H54 (cell line): Measurements from ENCODE around the gene PRLR.

Experiments used
- DNase-seq: peaks from one replicate; pipeline ENCODE4 v3.0.0; 2011; ENCODE audit warnings: low spot score, mixed read lengths; ENCODE audit not compliant: insufficient read length
- FAIRE-seq: peaks from 3 replicates; lab custom pipeline; 2011; peaks lifted over from hg19 to GRCh38; lab: Jason Lieb, UNC
- POLR2A ChIP-seq: IDR thresholded peaks from 2 replicates; pipeline ENCODE4 v1.6.1; 2011; ENCODE audit warnings: low read depth, mild to moderate bottlenecking, low read length

Gene PRLR

DNA sequence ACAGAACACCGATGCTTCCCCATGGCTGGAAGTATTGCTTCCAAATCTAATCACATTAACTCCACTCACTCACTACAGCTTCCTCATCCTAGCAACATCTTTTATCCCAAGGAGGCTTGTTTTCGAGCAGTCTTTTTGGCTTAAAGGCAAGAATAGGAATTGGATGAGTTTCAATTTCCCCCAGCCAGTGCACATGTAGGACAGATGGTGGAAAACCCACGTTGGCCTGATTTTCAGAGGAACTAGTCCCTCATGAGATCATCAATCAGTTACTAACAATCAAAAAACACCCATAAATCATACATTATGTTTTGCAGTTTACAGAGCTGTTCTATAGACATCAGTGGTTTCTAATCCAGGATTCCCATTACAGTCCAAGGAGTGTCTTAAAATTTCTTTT lies 134.1 kb downstream of the PRLR start:
- FAIRE-seq (no peak), DNase-seq (no peak)
- TF ChIP-seq POLR2A, result no peak

DNA sequence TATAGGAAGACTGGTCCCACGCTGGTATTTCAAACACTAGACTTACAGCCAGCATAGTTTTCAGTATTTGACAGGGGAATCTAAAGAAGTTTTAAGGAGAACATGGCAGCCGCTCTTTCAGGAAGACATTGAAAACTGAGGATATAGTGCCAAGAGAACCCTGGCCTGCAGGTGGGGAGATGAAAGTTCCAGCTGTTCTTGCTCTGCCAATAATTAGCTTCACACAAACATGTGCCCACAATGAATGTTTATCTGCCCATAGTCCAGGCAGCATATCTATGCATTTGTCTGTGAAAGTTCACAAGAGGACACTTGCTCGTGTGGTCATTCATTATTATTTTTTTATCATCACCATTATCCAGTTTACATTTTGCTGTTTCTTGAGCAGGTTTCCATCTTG lies 134.9 kb downstream of the PRLR start:
- TF ChIP-seq POLR2A, result no peak
- DNase-seq (no peak), FAIRE-seq (no peak)

DNA sequence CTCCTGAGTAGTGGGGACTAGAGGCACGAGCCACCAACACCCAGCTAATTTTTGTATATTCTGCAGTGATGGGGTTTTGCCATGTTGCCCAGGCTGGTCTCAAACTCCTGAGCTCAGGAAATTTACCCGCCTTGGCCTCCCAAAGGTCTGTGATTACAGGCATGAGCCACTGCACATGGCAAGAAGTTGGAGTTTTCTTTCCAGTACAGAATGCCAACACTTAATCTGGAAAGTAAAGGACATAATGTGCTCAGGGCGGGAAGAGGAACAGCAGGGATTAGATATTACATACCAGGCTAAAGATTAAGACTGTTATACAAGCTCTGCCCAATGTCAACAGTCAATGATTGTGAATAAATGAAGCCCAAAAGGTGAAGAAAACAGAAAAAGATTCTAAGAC lies 135.3 kb downstream of the PRLR start:
- TF ChIP-seq POLR2A, result no peak
- FAIRE-seq (no peak), DNase-seq (no peak)

DNA sequence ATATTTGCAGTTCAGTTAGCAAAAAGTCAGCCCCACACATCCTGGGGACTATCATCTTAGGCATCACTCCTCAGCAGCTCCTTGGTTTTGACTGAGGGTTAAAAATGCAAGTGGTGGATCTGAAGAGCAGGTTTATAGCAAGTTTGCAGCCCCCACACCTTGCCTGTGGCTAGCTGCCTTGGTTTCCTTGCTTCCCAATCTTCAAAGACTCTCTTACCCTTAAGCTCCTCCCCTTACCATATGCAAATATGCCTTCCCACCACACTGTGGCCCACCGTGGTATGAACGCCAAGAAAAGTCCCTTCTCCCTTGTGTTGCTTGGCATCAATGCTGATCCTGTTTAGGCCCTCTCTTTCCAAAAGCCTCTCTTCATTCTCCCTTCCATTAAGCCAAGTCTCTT lies 137.6 kb downstream of the PRLR start:
- DNase-seq (no peak), FAIRE-seq (no peak)
- no peak for TF ChIP-seq POLR2A

DNA sequence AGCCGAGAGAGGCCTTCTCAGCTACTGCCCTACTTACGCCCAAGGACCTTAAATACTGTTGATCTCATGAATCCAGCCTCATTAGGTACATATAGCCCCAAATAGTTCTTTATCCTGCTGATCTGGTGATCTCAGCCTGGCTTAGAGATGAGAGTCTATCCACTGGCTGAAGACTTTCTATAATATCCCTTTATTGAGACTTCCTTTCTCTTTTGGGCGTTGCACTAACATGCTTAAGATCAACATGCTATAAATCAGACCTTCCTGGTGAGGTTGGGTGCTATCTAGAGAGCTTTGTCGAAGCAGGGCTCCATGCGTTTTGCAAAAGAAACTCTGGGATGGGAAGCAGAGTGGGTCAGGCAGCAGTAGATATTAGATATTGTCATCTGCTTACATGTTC lies 138.6 kb downstream of the PRLR start:
- DNase-seq (no peak), FAIRE-seq (no peak)
- TF ChIP-seq POLR2A, result no peak

DNA sequence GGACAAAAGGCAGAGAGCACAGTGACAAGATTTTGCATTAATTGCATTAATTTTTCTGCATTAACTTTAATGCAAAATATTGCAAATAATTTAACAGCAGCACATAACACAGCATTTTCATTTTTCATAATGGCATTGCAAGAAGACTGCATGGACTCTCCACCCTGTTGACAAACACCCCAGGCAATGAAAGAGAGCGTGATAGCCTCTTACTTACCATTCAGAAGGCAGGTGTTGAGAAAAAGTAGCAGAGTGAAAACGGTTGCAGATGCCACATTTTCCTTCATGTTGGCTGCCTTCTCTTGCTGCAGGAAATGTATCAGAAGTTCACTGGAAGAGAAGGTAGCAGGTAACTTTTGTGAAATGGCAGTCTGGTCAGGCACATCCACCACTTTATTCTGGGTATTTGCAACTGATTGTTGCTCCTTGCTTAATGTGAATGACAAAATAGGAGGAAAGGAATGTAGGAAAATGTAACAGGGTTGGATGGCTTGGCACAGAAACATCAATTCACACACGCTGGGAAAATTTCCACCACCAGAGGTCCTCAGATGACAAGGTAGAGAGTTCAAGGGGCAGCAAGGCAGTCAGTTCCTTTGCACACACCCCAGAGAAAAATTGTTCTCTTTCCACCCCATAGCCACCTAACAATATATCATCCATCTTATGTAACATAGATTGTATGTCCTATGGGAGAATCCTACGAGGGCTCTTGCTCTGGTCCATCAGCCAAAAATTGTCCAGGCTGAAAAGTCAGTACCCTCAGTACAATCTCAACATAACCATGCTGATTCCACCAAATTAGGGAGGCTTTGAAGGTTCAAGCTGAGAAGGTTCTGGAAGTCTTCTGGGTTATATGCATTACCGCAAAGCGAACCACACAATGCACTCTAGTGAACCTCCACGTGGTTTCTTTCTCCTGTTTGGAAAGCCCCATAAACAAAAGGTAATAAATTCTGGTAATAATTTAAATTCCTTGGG lies 140.7 kb downstream of the PRLR start:
- TF ChIP-seq POLR2A, result no peak
- DNase-seq (peak; percentile 40), FAIRE-seq (peak; percentile 75)

DNA sequence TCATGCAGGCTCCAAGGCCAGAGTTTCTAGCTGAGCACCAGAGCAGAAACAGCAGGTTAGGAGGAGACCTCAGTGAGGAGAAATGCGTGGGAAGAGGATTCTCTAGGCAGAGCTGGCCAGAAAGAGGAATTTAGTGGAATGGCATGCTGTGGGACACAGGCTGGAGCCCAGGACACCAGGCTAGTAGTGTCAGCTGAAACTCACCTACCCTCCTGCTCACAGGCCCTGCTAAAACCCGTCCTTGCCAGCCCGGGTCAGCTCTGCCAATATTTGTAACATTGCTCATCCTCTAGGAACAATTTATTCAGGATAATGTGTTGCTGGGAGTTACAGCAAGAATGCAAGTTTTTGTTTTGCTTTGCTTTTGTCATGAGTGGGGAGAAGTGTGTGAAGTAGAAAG lies 142.3 kb downstream of the PRLR start:
- DNase-seq, result peak; percentile 10
- no peak for FAIRE-seq
- TF ChIP-seq POLR2A, result no peak

DNA sequence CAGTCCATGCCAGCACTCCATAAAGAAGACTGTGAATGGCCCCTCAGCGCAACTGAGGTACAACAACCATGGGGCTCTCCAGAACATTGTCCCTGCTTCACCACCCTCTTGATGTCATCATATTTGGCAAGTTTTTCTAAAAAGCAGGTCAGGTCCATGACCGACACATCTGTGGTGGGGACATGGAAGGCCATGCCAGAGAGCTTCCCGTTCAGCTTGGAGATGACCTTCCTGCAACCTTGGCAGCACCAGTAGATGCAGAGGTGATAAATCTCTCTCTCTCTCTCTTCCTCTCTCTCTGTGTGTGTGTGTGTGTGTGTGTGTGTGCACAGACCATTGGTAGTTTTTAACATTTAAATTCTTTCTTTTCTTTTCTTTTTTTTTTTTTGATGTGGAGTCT lies 147.1 kb downstream of the PRLR start:
- DNase-seq (no peak), FAIRE-seq (no peak)
- TF ChIP-seq POLR2A, result no peak

DNA sequence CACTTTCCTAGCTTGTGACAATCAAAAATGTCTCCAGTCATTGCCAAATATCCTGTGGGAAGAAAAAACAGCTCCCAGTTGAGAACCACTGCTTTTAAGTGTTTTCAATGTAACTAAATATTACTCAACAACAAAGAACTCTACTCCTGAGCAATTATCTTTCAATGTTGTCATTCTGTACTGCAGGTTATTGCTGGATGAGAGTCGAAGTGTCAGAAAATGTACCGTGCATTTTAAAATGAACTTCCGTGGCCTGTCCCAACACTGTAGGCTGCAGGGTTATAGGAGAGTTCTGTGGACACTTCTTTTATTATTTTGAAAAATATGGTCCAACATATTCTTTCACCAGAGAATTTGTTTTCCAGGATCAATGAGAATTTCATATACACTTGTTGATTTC lies 147.8 kb downstream of the PRLR start:
- no peak for DNase-seq
- no peak for TF ChIP-seq POLR2A
- FAIRE-seq, result no peak

DNA sequence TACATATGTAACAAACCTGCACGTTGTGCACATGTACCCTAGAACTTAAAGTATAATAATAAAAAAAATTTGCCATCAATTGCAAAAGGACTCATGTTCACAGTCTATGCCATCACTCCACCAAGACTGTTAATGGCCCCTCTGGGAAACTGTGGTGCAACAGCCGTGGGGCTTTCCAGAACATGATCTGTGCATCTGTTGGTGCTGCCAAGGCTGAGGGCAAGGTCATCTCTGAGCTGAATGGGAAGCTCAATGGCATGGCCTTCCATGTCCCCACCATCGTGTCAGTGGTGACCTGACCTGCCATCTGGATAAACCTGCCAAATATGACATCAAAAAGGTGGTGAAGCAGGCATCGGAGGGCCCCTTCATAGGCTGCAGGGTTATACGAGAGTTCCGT lies 149.2 kb downstream of the PRLR start:
- no peak for TF ChIP-seq POLR2A
- FAIRE-seq (no peak), DNase-seq (no peak)

DNA sequence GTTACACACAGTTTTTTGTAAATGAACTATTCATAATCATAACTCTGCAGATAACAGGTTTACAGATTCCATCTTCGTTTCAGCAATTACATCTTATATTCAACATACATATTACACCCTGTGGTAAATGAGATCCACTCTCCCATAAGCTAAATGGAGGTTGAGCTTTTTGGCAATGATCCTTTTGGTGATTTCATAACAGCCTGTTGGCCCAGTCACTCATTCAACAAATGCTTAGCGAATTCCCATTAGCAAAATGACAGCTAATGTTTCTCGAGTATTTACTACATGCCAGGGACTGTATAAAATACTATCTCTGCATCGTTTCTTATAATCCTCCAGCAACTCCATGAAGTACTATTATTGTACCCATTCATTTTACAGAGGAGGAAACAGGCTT lies 157.1 kb downstream of the PRLR start:
- no peak for TF ChIP-seq POLR2A
- FAIRE-seq, result no peak
- DNase-seq, result no peak

DNA sequence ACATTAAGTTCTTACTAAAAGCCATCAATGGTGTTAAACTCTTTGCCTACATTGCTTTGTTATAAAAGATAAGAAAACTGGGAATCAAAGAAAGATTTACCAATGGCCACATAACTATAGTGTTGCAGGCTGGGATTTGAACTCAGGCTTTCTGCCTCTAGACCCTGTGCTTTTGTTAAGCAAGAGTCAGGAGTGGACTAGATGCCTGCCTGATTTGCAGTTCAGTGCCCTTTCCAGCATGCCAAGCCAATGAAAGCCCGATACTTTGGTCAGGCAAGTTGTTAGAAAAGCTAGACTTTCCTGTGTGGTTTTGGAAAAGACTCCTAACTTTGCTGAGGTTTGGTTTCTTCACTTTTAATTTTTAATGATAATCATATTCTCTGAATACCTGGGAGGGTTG lies 161.1 kb downstream of the PRLR start:
- FAIRE-seq (no peak), DNase-seq (no peak)

DNA sequence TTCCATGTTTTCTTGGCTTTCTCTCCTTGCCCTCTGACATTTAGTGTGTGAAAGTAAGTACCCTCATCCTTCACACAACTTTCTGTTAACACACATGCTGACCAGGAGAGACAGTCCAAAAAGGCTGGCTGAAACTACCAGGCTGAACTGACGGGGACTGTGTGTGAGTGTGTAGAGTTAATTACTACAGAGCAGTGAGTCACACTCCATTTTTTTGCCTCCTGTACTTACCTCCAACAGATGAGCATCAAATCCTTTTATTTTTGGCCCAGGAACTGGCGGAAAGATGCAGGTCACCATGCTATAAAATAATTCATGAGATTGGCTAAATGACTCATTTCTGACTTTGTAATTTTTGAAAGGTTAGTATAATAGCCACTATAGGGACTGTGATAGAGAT lies 162.3 kb downstream of the PRLR start:
- FAIRE-seq, result no peak
- DNase-seq, result no peak

More for the DNA sequence above, 161.1 kb downstream of the PRLR start:
- no peak for TF ChIP-seq POLR2A

DNA sequence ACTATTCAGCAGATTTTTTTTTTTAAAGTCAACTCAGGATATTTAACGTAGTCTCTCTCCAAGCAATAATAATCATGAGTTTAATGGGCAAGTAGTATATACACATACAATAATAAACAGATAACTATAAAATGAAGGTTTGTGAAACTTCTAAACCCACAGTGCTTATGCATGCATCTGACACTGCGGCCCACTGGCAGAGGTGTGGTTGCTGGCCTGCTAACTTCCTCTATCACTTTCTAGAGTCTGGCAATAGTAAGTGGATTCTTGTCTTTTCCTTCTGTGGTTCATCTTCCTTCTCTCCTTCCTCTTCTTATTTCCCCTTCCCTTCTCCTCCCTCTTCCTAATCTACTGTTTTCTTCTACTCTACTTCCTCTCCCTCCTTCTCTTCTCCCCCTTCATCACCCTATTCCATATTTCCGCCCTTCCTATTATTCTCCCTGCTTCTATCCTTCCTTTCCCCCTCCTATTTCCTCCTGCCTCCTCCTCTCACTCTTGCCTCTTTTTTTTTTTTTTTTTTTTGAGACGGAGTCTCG lies 164.0 kb downstream of the PRLR start:
- no peak for FAIRE-seq
- DNase-seq, result no peak
- TF ChIP-seq POLR2A, result no peak

More for the DNA sequence above, 162.3 kb downstream of the PRLR start:
- TF ChIP-seq POLR2A, result no peak

DNA sequence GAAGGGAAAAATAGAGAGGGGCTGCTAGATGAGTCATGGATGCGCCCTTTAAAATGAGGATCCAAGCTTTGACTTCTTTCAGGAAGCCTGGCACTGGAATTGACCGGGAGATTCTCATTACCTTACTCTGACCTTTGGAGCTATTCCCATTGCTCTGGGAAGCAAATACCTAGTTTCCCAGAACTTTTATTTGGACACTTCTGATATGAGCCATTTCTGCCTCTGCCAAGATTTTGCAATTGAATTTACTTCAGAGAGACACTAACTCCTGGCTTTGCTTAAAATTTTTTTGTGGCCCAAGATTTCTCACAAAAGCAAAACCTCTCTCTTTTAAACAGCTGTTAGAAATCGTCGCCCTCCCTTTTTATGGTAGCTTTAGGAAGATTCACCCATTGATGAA lies 166.9 kb downstream of the PRLR start:
- DNase-seq, result no peak
- no peak for FAIRE-seq
- TF ChIP-seq POLR2A, result no peak
